Left cardiac atrium (tissue), 4 donors: ENCODE data around the gene GASK1A. TPM values are rescaled to one million over a fixed set of nuclear protein-coding genes. Genes with fewer than 3 reads are reported as not detected.
"Not testable (repeated sequence)": the region's sequence is repeated elsewhere in the genome, so short reads cannot be mapped to it uniquely, and the experiment has no call there.

Source experiments
- ATAC-seq, 2 donors: fragments of 200-7000 bp; cut with Tn5 transposase; one replicate each; pipeline ENCODE4 v1.9.1; 2020; ENCODE audit warnings: mild to moderate bottlenecking in 2 of 2, moderate library complexity in 2 of 2
- DNase-seq: peaks from one replicate; pipeline ENCODE4 v3.0.0-alpha.2; 2020
- intact Hi-C, 2 donors: fragments of 100-400 bp; cut with DNase I; formaldehyde crosslinking; loops; one replicate each; pipeline versions ENCODE4 v1.14.1 to v1.15.1; 2022 to 2023
- total RNA-seq, 2 donors: library from RNA; stranded (reverse); fragmentation: NEBNext Ultra II Directional; extraction: Animal tissue kit (Norgen Biotek cat#: 25700); gene quantifications; one replicate each; pipeline ENCODE4 v1.2.1, GENCODE V29; 2021
- donor health status: DM: no; HTN: yes; CAD: no.
- donor health status: DM: no; HTN: yes; CAD: no; lungs with severe emphysema.
- donor health status: DM: yes; HTN: yes; CAD: no.
- donor health status: Dilated cardiomyopathy.

The GASK1A gene
- total RNA-seq, 2 donors from 2014 or later: 2.6 to 4.0 TPM

- no peak for DNase-seq
- intact Hi-C loops: no loop called here
- ATAC-seq: no peak
Observed at GRCh38 chr3:43046583-43046982, 67.5 kb downstream of the GASK1A start.

- DNase-seq (no peak), ATAC-seq (no peak)
- intact Hi-C loops: no loop called here
Observed at GRCh38 chr3:43048470-43048869, 69.4 kb downstream of the GASK1A start.

DNA sequence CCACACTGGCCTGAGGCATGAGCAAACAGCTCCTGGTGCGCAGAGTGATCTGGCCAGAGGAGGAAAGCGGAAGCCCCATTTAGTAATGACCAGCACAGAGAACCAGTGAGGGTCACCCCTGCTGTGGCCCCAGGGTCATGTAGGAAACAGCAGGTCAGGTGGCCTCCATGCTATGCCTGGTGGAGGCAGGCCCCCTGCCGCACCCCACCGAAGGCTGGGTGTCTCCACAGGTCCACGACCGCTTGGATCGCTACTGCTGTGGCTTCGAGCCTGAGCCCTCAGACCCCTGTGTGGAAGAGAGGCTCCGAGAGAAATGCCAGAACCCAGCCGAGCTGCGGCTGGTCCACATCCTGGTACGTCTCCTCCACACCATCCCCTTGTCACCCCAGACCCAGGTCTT is 74.2 kb downstream of the GASK1A start:
- DNase-seq: no peak
- no peak for ATAC-seq
- intact Hi-C loops: no loop called here

DNA sequence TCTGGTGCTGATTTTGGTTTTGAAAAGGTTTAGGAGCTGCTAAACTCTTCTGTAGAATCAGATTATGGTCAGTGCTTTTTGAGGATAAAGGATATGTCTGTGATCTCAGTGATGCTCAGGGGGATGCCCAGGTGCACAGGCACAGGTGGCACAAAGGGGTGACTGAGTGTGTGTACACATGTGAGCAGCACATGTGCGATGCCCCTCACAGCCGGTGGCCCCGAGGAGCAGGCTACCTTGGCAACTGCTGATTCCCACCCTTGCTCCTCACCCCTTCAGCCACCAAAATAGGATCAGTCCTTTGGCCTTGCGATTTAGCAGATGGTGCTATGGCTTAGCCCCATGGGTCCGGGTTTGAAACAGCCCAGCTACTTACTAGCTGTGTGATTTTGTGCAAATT is 75.6 kb downstream of the GASK1A start:
- no peak for ATAC-seq
- no peak for DNase-seq
- intact Hi-C loops: no loop called here

- ATAC-seq (no peak), DNase-seq (no peak)
- intact Hi-C loops: no loop called here
Observed at GRCh38 chr3:43055393-43055792, 76.3 kb downstream of the GASK1A start.

- ATAC-seq: no peak
- no peak for DNase-seq
- intact Hi-C loops: no loop called here
Observed at GRCh38 chr3:43055806-43056770, 77.0 kb downstream of the GASK1A start.

DNA sequence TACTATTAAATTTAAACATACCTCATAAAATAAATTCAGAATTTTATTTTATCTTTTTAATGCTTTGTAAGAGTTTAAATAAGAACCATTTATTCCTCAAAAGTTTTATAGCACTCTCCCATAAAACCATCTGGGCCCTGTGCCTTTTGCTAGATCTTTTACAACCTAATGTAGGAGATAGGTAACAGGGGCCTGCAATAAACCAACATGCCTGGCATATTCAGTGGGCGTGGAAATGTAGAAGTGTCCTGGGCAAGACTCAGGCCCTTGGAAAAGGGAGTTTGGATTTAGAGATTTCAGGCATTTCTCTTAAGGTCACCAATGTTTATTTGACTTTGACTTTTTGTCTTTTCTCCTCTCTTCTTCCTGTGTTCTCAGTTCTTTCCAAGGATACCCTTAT is 80.3 kb downstream of the GASK1A start:
- intact Hi-C loops: no loop called here
- ATAC-seq (no peak), DNase-seq (no peak)

DNA sequence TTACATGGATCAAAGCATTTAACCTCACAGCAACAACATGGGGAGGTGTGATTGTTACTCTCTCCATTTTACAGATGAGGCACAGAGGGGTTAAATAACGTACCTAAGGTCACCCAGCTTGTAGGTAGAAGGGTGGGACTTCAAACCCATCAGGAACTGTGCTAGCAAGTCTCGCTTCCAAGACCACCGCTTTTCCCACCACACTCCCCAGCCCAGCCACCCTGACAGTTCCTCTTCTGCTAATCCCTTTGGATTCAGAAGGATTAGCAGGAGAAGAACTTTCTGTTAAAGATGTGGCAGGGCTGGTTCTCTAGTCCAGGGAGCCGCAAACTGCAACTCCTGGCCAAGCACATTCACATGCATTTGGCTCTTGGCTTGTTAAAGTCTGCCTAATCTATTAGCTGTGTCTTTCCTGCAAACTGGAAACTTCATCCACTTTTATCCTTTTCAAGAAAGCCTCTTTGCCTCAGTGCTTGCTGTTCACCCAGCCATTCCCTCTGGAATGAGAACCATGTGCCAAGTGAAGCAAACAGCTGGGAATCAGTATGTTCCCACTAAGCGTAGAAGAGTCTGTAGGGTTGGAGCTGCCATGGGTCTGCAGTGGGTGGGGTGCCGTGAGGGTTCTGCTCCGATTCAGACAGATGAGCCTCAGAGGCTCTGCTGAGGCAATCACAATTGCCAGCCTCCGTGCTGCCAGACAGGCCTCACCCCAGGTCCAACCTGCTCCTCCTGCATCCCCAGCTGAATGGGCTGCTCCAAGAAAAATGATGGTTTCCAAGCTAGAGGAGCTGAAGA is 82.2 kb downstream of the GASK1A start:
- DNase-seq (no peak), ATAC-seq (peak in 1 of 2 donors; percentile 57)
- intact Hi-C loops: no loop called here

DNA sequence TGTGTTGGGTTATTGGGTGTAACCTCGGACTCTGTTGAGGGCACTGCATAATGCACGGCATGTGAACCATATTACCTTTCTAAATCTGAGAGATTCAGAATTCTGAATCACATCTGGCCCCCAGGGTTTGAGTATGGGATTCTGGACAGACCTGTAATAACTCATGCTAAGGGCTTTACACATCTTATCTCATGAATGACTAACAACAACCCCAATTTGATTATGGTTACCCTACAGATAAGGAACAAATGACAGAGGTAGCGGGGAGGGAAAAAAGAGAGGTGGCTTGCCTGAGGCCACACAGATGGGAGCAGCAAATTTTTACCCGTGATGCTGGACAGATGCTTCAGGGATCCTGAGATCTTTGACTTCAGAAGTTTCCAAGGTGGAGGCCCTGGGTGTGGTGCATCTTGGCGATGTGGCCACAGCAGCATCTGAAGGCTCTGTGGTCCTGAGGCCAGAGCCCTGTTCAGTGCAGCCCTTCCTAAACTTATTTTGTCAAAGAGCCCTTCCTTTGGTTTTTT is 83.0 kb downstream of the GASK1A start:
- ATAC-seq (no peak), DNase-seq (no peak)
- intact Hi-C loops: no loop called here

GRCh38 chr3:43062564-43063040 is 83.5 kb downstream of the GASK1A start:
- intact Hi-C loops: no loop called here
- peak; percentile 15 to 83 for ATAC-seq

DNA sequence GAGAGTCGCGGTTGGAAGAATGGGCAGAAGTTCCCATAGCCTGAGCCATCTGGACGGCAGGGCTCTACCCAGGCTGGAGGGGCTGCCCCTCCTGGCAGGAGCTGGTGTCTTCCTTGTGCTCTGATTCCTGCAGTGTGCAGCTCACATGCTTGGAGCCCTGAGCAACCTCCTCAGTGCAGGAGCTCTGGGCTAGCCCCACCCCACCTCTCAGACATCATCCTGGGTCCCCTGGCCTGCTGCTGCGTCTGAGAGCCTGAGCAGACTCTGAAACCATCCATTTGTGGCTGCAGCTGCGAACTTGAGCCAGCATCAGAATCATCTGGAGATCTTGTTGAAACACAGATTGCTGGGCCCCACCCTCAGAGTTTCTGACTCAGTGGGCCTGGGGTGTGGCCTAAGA is 84.0 kb downstream of the GASK1A start:
- no peak for DNase-seq
- intact Hi-C loops: no loop called here
- peak in 1 of 2 donors; percentile 34 for ATAC-seq

More at GRCh38 chr3:43062564-43063040, 83.5 kb downstream of the GASK1A start:
- DNase-seq: no peak

GRCh38 chr3:43070670-43071069 is 91.6 kb downstream of the GASK1A start:
- not testable (repeated sequence) for DNase-seq

DNA sequence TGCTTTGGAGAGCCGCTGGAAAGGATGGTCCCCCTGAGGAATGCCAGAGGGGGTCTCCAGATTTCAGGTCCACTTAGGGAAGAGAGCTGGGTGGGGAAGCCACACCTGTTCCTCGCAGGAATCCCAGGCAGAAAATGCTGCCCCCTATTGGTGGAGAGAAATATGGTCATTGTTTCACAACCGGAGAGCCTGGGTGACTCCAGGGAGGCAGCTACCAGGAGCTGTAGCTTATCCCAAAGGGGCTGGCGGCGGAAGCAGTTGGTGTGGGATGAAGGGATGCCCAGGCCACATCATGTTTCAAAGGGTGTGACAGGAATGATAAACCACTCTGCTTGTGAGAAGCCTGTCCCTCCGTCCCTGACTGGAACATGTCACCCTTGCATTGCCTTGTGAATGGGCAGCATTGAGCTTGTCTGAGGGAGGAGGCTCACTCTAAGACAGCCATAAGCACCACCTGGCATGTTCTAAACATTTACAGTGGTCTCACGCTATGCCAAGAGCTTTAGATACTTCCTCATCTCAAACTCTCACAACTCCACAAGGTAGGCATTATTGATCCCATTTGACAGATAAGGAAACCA is 92.3 kb downstream of the GASK1A start:
- DNase-seq (no peak), ATAC-seq (no peak)
- intact Hi-C loops: no loop called here

More at GRCh38 chr3:43070670-43071069, 91.6 kb downstream of the GASK1A start:
- ATAC-seq, intact Hi-C loops: not testable (repeated sequence)

DNA sequence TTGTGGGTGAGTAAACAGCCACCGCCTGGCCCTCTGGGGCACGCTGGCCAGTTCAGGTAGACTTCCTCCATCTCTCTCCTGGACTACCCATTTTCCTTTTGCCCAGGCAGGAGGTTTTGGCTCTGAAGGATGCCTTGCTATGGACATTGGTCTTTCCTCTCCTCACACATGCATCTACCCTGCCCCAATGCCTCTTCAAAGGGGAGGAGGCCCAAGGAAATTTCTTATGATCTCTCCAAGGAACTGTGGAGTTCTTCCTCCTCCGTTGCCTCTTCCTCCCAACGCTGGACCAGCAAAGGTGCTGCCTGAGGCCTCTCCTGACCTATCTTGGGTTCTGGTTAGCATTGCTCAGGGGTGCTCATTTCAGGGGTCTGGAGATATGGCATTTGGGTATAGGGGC is 93.2 kb downstream of the GASK1A start:
- intact Hi-C loops: no loop called here
- ATAC-seq: no peak
- DNase-seq: no peak

DNA sequence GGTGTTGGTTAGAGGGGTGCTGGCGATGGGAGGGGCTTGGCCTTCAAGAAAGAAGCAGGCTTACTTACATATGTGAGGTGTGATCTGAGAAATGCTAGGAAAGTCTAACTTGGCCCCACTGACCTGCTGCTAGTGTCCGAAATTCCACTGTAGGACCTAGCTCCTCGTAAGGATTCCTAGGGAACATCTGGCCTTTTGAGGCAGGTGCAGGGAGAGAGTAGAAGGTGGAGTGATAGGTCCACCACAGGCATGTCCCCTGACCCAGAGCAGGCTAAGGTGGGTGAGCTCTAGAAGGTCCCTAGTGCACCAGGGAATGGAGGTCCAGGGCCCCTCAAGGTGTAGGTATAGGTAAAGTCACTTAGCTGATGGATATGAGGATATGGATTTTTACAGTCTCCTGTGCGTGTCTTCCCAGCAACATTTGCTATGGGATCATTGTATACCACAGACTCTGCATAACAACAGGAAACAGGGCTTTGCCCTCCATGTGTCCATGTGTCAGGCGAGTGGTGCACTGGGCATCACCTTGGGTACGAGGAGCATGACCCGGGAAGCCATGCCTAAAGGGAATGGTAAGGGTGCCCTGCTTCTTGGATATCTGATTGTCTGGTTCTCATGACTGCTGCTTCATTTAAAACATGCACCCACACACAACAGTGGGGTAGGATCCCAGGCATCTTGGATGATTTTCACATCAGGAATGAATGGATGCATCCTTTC is 94.2 kb downstream of the GASK1A start:
- ATAC-seq (no peak), DNase-seq (no peak)
- intact Hi-C loops: no loop called here

- DNase-seq (no peak), ATAC-seq (no peak)
- intact Hi-C loops: no loop called here
Observed at GRCh38 chr3:43073836-43074220, 94.7 kb downstream of the GASK1A start.

GRCh38 chr3:43074482-43074881 is 95.4 kb downstream of the GASK1A start:
- ATAC-seq (no peak), DNase-seq (no peak)
- intact Hi-C loops: no loop called here

DNA sequence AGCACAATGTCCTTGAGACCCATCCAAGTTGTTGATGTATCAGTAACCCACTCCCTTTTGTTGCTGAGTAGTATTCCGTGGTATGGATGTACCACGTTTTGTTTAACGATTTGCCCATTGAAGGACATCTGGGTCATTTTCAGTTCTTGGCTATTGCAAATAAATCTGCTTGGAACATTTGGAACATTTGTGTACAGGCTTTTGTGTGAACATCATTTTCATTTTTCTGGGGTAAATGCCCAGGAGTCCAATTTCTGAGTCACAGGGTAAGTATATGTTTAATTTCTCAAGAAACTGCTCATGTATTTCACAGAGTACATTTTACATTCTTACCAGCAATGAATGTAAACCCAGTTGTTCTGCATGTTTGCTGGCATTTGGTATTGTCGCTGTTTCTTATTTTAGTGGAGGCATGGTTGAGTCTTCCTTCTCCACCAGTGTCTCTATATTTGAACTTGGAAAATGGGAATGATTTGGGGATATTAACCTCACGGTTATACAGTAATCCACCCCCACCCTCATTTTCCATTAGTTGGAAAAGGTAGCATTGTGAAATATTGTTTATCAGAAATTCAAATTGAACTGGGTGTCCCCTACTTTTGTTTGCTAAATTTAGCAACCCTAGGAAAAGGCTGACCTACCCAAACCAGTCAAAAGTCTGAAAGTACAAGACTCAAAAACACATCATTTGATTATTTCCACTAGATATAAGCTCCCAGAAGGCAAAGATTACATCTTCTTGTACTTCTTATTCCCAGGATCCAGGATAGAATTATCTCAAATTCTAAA is 96.0 kb downstream of the GASK1A start:
- no peak for ATAC-seq
- intact Hi-C loops: no loop called here

More for the DNA sequence above, 96.0 kb downstream of the GASK1A start:
- no peak for DNase-seq
